ENCODE data around the gene TXNRD3.

- TF ChIP-seq, protein P1, sequence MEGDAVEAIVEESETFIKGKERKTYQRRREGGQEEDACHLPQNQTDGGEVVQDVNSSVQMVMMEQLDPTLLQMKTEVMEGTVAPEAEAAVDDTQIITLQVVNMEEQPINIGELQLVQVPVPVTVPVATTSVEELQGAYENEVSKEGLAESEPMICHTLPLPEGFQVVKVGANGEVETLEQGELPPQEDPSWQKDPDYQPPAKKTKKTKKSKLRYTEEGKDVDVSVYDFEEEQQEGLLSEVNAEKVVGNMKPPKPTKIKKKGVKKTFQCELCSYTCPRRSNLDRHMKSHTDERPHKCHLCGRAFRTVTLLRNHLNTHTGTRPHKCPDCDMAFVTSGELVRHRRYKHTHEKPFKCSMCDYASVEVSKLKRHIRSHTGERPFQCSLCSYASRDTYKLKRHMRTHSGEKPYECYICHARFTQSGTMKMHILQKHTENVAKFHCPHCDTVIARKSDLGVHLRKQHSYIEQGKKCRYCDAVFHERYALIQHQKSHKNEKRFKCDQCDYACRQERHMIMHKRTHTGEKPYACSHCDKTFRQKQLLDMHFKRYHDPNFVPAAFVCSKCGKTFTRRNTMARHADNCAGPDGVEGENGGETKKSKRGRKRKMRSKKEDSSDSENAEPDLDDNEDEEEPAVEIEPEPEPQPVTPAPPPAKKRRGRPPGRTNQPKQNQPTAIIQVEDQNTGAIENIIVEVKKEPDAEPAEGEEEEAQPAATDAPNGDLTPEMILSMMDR (conservative IDR thresholded peaks at IDR 0.05; ENCODE audit: low read depth, low read length): no peak
- TF ChIP-seq EZH2 (IDR thresholded peaks at IDR 0.05; ENCODE audit: low read length, unreplicated experiment): no peak
- TF ChIP-seq EZH2phosphoT487 (IDR thresholded peaks at IDR 0.05; ENCODE audit: borderline replicate concordance, low read length): no peak
These were observed 41.9 kb upstream of the TXNRD3 start for GRCh38 chr3:126696701-126697267.

Data from PC-3 (cell line).